Lower leg skin (tissue), 3 donors: ENCODE data around the gene NPC1.

Experiments
- CTCF ChIP-seq, 3 donors: fragments of 450-650 bp; IDR thresholded peaks; one replicate each; pipeline ENCODE4 v1.5.1; 2016; ENCODE audit warnings: antibody characterized with exemption in 3 of 3, mild to moderate bottlenecking in 3 of 3, moderate library complexity in 2 of 3
- POLR2A ChIP-seq, 2 donors: fragments of 450-650 bp; IDR thresholded peaks; one replicate each; pipeline ENCODE4 v1.6.1; 2016 to 2017; ENCODE audit warnings: antibody characterized with exemption in 2 of 2, mild to moderate bottlenecking in 1 of 2, moderate library complexity in 1 of 2

GRCh38 chr18:23495723-23496440, 90.4 kb downstream of the NPC1 start:
- TF ChIP-seq CTCF (IDR thresholded peaks at IDR 0.05) = no peak
- TF ChIP-seq POLR2A (IDR thresholded peaks at IDR 0.05) = no peak
